Activated naive CD4-positive, alpha-beta T cell treated with anti-CD3 and anti-CD28 coated beads, Interleukin-2, amount 50 U/mL, for 24 hours (primary cell): ENCODE data around the gene ROR2.

Source experiments
- H3K27ac Mint-ChIP-seq: one replicate; pipeline ENCODE4 v1.8.0; 2021; ENCODE audit warnings: mild to moderate bottlenecking, mixed read lengths
- H3K27me3 Mint-ChIP-seq: one replicate; pipeline ENCODE4 v1.8.0; 2021; ENCODE audit warnings: mixed read lengths
- H3K36me3 Mint-ChIP-seq: one replicate; pipeline ENCODE4 v1.8.0; 2021; ENCODE audit warnings: mixed read lengths
- H3K4me1 Mint-ChIP-seq: one replicate; pipeline ENCODE4 v1.8.0; 2021; ENCODE audit warnings: mixed read lengths
- H3K4me3 Mint-ChIP-seq: one replicate; pipeline ENCODE4 v1.8.0; 2021; ENCODE audit warnings: mild to moderate bottlenecking, mixed read lengths
- H3K9me3 Mint-ChIP-seq: one replicate; pipeline ENCODE4 v1.8.0; 2021; ENCODE audit warnings: mixed read lengths

Gene ROR2

DNA sequence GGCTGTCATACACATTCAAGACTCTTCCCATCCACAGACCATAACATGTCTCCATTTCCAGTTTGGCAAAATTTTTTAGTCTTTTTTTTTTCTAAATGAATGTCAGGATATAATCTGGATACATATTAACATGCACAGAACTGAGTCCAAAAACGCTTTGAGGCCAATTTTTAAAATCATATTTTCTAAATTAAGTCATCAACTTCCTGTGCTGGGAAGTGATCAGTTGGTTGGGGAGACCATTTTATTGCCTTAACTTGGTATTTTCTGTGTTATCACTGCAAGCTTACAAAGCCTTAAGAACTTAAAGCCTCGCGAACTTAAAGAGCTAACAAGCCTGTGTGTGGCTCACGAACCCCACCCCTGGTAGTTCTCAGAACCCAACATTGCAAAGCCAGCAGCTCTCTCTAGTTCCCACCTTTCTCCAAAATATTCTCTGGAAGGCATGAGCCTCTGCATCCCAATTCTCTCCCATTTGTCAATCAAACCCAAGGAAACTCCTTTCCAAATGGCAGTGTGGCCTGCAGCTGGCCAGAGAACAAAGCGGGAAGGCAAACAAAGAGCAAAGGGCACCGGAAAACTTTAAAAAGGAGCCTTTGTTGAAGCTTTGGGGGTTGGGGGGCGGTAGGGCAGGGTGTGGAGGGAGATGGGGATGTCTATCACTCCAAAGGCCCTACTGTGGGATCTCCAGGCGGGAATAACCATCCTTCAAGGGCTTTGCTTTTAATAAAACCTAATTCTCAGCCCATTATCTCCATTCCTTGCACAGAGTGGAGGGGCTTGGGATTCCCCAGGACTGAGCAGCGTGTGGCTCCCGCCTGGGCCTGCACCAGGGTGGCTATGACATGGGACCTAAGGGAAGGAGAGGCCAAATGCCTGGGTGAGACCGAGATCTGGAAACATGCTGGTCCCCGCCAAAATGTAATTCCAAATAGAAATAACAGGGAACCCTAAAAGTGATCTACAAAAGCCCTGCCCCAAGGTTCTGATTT, 65.0 kb downstream of the ROR2 start:
- Mint-ChIP-seq H3K4me3 (no peak overlapping the region), H3K27ac (no peak overlapping the region), H3K36me3 (no peaks in the 10 kb centered on the region), H3K4me1 (no peaks in the 10 kb centered on the region), H3K27me3 (peaks cover 8% of the 10 kb centered on the region), H3K9me3 (no peaks in the 10 kb centered on the region)

DNA sequence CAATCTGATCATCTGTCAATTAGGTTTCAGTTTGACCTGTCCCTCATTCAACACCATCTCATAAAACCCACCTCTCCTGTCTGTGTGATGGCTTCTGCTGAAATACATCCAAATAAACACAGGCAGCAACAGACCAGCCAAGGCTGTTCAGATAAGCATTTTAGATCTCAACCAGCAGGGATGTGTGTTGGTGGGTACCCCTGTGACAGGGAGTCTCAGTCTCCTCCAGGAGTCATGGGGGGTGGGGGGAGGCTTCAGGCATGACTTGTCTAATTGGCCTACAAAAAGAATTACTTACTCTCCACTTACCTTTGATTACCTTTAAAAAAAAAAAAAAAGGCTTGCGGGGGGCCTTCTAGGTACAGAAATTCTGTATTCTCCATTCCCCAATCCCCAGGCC, 65.9 kb downstream of the ROR2 start:
- Mint-ChIP-seq H3K27ac (no peak overlapping the region), H3K27me3 (peaks cover 8% of the 10 kb centered on the region)

DNA sequence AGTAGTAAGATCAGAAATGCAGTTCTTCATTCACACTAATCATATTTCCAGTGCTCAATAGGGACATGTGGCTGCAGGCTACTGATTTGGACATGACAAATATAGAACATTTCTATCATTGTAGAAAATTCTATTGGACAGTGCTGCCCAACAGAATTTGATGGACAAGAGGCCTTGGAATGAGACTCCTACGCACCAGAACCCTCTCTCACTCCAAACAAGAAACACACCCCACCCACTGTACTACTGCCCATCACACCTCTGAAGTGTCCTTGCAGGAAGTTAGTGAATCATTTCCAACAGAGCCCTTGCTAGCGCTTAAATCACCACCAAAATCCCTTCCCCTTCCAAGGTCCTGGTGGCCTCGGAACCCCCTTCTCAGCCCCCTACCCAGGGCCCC, 66.5 kb downstream of the ROR2 start:
- peaks cover 8% of the 10 kb centered on the region for H3K27me3 Mint-ChIP-seq
- no peak overlapping the region for H3K27ac Mint-ChIP-seq
- H3K9me3 Mint-ChIP-seq = no peaks in the 10 kb centered on the region
- H3K36me3 Mint-ChIP-seq = no peaks in the 10 kb centered on the region
- H3K4me1 Mint-ChIP-seq = no peaks in the 10 kb centered on the region
- no peak overlapping the region for H3K4me3 Mint-ChIP-seq

More for the DNA sequence above, 65.9 kb downstream of the ROR2 start:
- H3K9me3 Mint-ChIP-seq = no peaks in the 10 kb centered on the region
- no peak overlapping the region for H3K4me3 Mint-ChIP-seq
- no peaks in the 10 kb centered on the region for H3K4me1 Mint-ChIP-seq
- no peaks in the 10 kb centered on the region for H3K36me3 Mint-ChIP-seq

DNA sequence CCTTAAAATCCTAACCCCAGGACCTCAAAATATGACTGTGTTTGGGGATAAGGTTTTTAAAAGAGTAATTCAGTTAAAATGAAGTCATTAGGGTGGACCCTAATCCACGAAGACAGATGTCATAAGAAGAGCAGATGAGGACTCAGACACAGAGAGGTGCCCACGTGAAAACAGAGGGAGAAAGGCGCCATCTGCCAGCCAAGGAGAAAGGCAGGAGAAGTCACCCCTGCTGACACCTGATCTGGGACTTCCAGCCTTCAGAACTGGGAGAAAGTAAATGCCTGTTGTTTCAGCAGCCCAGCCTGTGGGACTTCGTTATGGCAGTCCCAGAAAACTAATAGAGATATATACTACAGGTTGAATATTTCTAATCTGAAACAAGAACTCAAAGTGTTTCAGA, 67.4 kb downstream of the ROR2 start:
- no peaks in the 10 kb centered on the region for H3K9me3 Mint-ChIP-seq
- H3K27ac Mint-ChIP-seq = no peak overlapping the region
- no peaks in the 10 kb centered on the region for H3K4me1 Mint-ChIP-seq
- H3K36me3 Mint-ChIP-seq = no peaks in the 10 kb centered on the region
- H3K4me3 Mint-ChIP-seq = no peak overlapping the region
- peaks cover 3% of the 10 kb centered on the region for H3K27me3 Mint-ChIP-seq

DNA sequence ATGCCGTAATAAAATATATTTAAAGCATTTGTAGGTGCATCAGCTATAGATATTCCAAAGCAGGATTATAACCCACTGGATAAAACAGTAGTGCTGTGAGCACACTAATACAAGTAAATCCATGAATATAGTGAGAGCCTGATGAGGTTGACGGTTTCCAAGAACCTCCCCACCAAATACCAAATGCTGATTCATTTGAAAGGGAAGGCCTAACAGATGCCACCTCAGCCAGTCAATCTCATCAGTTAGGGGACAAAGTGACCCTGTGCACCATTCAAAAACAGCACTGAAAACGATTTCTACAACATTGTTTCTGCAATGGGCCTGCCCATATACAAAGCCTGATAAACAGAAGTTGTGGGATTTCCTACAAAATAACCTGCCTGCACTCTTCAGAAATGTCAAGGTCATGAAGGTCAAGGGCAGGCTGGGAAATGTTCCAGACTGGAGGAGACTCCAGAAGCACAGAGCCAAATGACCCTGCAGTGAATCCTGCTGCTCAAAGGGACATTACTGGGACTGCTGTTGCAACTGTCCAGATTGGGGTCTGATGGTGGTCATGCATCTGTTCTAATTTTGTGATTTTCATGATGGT, 69.6 kb downstream of the ROR2 start:
- H3K4me3 Mint-ChIP-seq = no peak overlapping the region
- H3K4me1 Mint-ChIP-seq = no peaks in the 10 kb centered on the region
- H3K27me3 Mint-ChIP-seq = peaks cover 5% of the 10 kb centered on the region
- H3K27ac Mint-ChIP-seq = no peak overlapping the region
- no peaks in the 10 kb centered on the region for H3K36me3 Mint-ChIP-seq
- no peaks in the 10 kb centered on the region for H3K9me3 Mint-ChIP-seq

DNA sequence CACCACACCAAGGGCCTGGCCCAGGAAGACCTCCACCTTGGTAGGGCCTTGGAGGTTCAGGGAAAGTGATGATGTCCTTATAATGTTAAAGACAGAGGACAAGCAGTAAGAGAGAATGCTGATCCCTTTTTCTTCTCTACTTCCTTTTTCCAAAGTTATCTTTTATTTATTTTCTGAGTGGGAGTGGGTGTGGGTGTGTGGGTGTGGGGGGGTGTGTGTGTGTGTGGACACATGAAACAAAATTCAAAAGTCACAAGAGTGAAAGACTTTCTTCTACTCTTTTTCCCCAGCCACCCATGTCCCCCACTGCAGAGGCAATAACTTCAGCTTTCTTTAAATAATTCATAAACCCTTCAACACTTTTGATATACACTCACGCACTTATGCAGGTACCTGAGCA, 70.8 kb downstream of the ROR2 start:
- Mint-ChIP-seq H3K36me3 (no peaks in the 10 kb centered on the region), H3K27me3 (peaks cover 8% of the 10 kb centered on the region), H3K9me3 (no peaks in the 10 kb centered on the region), H3K4me3 (no peak overlapping the region), H3K27ac (no peak overlapping the region), H3K4me1 (no peaks in the 10 kb centered on the region)

DNA sequence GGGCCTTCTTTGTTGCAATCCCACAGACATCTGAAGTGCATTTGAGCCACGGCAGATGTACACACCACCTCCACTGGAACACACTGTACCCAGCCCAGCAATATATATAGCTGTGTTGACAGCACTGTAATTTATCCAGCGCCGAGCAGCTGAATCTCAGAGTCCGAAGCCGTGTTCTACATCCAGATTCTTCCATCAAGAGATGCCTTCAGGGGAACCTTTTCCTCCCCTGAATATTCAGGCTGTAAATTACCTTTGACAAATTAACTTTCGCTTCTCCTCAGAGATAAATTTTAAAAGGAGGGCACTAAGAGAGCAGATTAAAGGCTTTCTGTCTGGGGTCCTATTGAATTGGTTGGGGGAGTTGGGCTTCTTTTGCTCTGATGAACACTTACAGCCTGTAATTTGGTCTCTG, 76.4 kb downstream of the ROR2 start:
- no peaks in the 10 kb centered on the region for H3K36me3 Mint-ChIP-seq
- no peak overlapping the region for H3K27ac Mint-ChIP-seq
- no peaks in the 10 kb centered on the region for H3K9me3 Mint-ChIP-seq
- no peaks in the 10 kb centered on the region for H3K4me1 Mint-ChIP-seq
- peaks cover 5% of the 10 kb centered on the region for H3K27me3 Mint-ChIP-seq
- H3K4me3 Mint-ChIP-seq = no peak overlapping the region

DNA sequence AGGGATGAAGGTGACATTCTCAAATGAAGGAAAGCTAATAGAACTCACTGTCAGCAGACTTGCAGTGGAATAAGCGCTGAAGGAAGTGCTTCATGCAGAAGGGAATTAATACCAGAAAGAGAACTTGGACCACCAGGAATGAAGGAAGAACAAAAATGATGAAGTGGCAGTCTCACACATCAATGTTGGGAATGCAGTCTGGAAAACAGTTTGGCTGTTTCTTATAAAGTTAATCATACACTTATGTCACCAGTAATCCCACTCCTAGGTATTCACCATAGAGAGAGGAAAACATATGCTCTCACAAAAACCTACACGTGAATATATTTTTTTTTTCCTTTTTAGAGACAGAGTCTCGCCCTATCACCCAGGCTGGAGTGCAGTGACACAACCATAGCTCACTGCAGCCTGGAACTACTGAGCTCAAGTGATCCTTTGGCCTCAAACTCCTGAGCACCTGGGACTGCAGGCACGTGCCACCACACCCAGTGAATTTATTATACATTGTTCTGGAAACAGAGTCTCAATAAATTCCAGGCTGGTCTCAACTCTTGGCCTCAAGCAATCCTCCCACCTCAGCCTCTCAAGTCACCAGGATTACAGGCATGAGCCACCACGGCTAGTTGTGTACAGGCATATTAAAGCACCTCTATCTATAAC, 81.2 kb downstream of the ROR2 start:
- no peaks in the 10 kb centered on the region for H3K36me3 Mint-ChIP-seq
- H3K4me3 Mint-ChIP-seq = no peak overlapping the region
- no peak overlapping the region for H3K27ac Mint-ChIP-seq
- no peaks in the 10 kb centered on the region for H3K9me3 Mint-ChIP-seq
- peaks cover 2% of the 10 kb centered on the region for H3K27me3 Mint-ChIP-seq
- H3K4me1 Mint-ChIP-seq = no peaks in the 10 kb centered on the region

DNA sequence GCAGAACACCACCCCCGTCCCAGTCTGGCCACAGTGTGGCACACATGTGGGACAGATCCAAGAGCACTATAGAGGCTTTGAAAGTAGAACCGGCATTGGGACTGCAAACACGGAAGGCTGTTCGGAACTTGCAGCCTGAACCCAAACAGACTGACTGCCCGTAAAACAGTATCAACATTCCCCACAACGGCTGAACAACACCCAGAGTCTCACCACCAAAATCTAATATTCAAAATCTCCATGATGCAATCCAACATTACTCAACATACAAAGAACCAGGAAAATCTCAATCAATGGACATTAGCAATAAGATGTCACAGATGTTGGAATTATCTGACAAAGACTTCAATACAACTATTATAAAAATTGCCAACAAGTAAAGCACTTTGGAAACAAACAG, 82.3 kb downstream of the ROR2 start:
- H3K4me3 Mint-ChIP-seq = no peak overlapping the region
- H3K27me3 Mint-ChIP-seq = peaks cover 3% of the 10 kb centered on the region
- H3K36me3 Mint-ChIP-seq = no peaks in the 10 kb centered on the region
- H3K9me3 Mint-ChIP-seq = no peaks in the 10 kb centered on the region
- no peaks in the 10 kb centered on the region for H3K4me1 Mint-ChIP-seq
- H3K27ac Mint-ChIP-seq = no peak overlapping the region

DNA sequence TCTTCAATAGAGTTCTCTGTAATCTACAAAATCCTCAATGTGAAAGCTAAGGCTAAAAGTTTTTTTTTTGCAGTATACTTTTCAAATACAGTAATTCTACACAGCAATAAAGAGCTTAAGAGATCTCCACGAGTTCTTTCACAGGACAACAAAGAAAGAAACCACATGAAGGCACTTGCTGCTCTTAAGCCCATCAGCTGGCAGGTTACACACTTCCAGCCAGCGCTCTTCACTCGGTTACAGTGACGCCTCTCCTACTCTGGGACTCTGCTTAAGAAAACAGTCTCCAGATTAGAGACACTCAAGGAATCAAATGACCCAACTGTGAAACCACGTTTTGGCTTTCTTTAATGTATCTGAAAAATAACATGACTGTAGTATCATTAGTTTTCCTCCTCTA, 85.0 kb downstream of the ROR2 start:
- no peaks in the 10 kb centered on the region for H3K4me1 Mint-ChIP-seq
- no peaks in the 10 kb centered on the region for H3K36me3 Mint-ChIP-seq
- peaks cover 3% of the 10 kb centered on the region for H3K27me3 Mint-ChIP-seq
- H3K9me3 Mint-ChIP-seq = no peaks in the 10 kb centered on the region
- H3K4me3 Mint-ChIP-seq = no peak overlapping the region
- no peak overlapping the region for H3K27ac Mint-ChIP-seq

DNA sequence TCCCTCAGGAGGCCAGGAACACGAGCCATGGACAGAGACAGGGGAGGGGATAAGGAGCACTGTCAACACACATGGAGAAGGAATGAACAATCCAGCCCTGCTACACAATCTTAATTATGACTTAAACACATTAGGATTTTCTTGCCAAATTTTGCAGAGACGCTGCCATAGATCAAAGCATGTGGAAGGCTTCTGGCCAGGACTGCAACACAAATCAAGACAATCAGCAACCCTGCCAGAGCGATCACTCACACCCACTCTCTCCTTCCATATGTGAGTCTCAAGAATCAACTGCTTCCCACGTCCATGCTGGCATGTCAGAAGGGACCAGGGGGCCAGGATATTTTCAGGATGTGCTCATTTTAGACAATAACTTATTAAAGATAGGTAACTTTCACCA, 85.6 kb downstream of the ROR2 start:
- Mint-ChIP-seq H3K36me3 (no peaks in the 10 kb centered on the region), H3K4me3 (no peak overlapping the region), H3K9me3 (no peaks in the 10 kb centered on the region), H3K27ac (no peak overlapping the region), H3K27me3 (peaks cover 3% of the 10 kb centered on the region), H3K4me1 (no peaks in the 10 kb centered on the region)

DNA sequence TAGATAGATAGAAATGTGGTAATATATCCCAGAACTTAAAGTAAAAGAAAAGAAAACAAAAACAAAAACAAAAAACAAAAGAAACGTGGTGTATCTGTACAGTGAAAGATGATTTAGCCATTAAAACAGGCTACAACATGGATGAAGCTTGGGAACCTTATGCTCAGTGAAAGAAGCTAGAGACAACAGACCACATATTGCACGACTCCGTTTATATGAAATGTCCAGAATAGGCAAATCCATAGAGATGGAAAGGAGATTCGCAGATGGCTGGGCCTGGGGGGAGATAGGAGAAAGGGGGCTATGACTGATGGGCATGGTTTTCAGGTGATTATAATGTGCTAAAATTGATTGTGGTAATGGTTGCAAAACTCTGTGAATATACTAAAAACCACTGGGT, 86.6 kb downstream of the ROR2 start:
- H3K27ac Mint-ChIP-seq = no peak overlapping the region
- no peaks in the 10 kb centered on the region for H3K9me3 Mint-ChIP-seq
- H3K27me3 Mint-ChIP-seq = peaks cover 3% of the 10 kb centered on the region
- H3K36me3 Mint-ChIP-seq = no peaks in the 10 kb centered on the region
- no peaks in the 10 kb centered on the region for H3K4me1 Mint-ChIP-seq
- no peak overlapping the region for H3K4me3 Mint-ChIP-seq

DNA sequence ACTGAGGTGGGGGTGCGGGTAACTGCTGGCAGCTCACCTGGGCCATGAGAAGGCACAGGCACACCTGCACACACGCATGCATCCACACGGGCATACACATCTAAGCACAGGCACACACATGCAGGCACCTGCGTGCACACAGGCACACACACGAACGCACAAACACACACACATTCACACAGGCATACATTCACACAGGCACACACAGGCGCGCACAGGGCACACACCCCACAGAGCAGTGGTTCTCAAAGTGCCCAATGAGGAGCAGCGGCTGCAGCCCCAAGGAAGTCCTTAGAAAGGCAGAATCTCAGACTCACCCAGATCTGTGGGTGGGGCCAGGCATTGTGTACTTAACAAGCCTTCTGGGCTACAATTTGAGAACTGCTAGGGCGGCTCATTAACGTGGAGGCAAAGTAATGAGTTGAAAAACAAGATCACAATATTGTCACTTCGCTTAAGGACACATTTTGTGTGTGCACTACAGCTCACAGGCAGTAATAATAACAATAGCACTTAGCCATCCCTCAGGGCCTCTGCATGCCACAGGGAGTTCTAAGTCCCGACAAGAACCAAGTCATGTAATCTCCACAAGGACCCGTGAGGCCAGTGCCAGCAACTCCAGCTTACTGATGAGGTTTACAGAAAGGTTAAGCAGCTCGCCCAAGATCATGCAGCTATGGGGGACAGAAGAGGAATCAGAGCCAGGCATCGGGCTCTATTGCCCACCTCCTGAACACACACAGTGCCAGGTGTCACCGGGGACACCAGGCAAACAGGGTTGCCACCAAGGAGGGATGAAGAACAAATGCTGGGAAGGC, 91.6 kb downstream of the ROR2 start:
- Mint-ChIP-seq H3K4me3 (no peak overlapping the region), H3K4me1 (no peaks in the 10 kb centered on the region), H3K9me3 (no peaks in the 10 kb centered on the region), H3K27ac (no peak overlapping the region), H3K27me3 (no peaks in the 10 kb centered on the region), H3K36me3 (no peaks in the 10 kb centered on the region)

DNA sequence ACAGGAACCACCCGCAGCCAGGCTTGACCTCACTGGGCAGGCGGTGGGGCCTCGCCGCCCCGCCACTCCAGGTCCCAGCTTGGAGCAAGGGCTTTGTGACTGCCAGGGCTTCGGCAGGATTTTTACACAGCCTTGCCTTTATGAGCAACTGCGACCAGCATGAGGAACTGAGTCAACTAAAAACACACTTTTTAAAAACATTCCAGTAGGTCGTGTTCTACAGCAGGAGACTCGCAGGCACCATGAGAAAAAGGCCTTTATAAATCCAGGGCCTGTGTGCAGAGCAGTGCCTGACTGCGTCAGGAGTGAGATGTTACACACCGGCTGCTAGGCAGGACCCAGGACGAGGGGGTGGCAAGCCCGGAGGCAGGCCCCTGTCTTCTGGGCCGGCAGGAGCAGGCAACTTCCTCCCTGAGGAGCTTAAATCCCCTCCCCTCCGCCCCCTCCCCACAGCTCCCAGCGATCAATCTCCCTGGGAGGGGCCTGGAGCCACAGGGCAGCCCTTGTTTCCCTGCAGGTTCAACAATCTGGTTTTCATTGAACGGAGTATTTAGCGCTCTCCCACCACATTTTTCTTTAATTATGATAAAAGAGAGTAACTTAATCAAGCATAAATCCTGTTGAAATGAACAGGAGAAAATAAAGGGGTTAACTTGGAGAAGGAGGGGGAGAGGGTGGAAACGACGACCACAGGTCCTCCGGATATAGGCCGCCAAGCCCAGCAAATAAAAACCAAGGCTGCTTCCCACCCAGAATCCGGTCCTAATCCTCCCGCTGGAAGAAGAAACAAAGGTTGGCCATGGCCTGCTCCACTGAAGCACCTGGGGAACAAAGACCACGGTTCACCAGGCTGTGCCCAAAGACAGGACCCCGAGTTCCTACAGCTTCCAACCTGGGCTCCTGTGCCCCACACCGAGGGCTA, 92.5 kb downstream of the ROR2 start:
- no peaks in the 10 kb centered on the region for H3K27me3 Mint-ChIP-seq
- no peak overlapping the region for H3K27ac Mint-ChIP-seq
- H3K4me1 Mint-ChIP-seq = no peaks in the 10 kb centered on the region
- H3K9me3 Mint-ChIP-seq = no peaks in the 10 kb centered on the region
- H3K4me3 Mint-ChIP-seq = no peak overlapping the region
- no peaks in the 10 kb centered on the region for H3K36me3 Mint-ChIP-seq
